HG03060 (cell line): ENCODE results near the gene FLAD1.

ENCODE experiments used
- ATAC-seq: cut with Tn5 transposase; IDR thresholded peaks from one replicate; pipeline ENCODE4 v1.9.1; 2021; ENCODE audit warnings: low read depth, moderate number of reproducible peaks; ENCODE audit not compliant: unreplicated experiment

The FLAD1 gene

DNA sequence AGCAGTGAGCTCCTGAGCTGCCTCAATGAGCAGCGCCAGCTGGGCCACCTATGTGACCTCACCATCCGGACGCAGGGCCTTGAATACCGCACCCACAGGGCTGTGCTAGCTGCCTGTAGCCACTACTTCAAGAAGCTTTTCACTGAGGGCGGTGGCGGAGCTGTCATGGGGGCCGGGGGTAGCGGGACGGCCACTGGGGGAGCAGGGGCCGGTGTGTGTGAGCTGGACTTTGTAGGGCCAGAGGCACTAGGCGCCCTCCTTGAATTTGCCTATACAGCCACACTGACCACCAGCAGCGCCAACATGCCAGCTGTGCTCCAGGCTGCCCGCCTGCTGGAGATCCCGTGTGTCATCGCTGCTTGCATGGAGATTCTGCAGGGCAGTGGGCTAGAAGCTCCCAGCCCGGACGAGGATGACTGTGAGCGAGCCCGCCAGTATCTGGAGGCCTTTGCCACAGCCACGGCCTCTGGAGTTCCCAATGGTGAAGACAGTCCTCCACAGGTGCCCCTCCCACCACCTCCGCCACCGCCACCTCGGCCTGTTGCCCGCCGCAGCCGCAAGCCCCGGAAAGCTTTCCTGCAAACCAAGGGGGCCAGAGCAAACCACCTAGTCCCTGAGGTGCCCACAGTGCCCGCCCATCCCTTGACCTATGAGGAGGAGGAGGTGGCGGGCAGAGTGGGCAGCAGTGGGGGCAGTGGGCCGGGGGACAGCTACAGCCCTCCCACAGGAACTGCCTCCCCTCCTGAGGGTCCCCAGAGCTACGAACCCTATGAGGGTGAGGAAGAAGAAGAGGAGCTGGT, 31.8 kb downstream of the FLAD1 start:
- no peak for ATAC-seq

- ATAC-seq = no peak
These were observed 32.5 kb downstream of the FLAD1 start for GRCh38 chr1:155015527-155016230.

GRCh38 chr1:155016231-155016831, 33.2 kb downstream of the FLAD1 start:
- ATAC-seq = no peak

DNA sequence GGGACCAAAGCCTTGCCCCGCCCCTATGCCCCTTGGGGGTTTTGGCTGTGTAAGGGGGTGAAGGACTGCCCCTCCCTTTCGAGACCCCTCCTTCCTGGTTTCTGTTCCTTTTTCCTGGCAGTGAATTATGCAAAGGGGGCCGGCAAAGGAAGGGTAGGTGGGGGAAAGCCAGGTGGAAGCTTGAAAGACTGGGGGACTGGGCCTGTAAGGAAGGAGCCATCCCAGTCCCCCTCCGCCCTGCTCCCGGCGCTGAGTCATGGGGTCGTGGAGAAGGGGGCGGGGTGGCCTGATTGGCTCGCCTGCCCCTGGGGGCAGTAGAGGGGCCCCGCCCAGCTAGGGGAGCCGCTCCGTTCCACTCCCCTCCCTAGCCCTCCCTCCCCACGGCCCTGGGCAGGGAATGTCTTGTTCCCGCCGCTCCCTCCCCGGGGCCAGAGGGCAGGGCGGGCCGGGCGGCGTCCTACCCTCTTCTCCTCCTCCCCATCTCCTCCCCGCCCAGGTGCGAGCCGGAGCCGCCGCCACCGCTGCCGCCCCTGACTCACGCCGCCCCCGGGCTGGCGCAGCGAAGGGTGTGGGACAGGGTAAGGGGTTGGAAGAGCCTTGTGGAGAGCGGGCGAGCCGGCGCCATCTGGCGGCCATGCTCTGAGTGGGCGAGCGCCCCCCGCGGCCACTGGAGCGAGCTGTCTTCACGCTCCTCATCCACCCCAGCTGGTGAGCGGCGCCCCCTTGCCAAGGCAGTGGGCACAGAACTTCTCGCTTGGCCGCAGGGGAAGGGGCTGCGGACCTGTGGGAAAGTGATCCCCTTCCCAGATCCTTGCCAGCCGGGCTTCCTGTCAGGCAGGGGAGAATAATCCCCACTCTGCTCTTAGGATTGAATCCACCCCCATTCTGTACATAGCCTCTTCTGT, 34.1 kb downstream of the FLAD1 start:
- no peak for ATAC-seq

DNA sequence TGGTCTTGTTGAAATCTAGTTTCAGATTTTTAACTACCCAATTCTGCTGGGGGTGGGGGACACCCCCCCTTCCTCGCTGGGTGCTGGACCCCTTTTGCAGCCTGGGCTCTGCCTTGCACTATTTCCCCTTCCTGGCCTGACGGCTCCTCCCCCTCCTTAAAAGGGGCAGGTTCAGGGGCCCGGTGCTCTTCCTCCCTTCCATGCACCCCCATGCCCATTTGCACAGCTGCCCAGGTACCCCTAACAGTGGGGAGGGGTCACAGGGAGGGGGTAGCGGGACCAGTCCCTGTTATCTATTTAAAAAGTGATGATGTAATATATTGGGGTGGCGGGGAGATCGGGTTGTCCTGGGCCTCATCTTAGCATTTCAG, 34.8 kb downstream of the FLAD1 start:
- ATAC-seq = no peak

GRCh38 chr1:155018617-155019348, 35.6 kb downstream of the FLAD1 start:
- ATAC-seq = no peak

DNA sequence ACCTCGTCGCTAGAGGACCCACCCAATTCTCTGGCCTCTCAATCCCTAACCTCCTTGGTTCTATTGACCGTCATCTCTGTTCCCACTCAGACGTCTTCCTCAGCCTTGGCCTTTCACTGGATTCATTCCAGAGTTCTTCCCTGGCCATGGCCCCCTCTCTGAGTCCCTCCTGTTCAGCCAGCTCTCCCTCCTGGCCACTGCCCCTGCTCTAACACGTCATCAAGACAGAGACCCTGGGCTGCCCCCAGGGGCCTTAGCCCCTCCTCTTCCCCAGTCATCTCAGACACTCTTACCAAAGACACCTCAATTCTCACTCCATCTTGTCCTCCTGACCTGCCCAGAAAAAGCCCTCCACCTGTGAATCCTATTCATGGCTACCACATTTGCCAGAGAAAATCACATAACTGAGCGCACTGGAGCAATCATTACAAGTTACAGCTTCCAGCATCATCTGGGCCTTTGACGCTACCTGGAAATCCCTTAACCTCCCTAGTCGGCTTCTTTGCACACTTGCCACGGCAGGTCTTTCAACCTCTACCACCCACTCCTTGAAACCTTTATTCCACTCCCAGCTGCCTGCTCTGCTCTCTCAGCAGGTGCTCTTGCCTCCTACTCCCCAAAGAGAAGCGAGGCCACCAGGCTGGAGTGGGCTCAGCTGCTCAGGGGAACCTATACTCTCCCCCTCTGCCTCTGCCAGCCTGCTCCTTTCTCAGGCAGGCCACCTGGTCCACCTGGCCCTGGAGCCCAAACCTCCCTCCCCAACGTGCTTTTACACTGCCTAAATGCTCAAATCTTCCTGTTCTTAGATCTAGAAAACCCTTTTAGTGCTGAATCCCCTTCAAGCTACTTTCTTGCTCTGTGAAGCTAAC, 36.5 kb downstream of the FLAD1 start:
- no peak for ATAC-seq

GRCh38 chr1:155022136-155022926, 39.2 kb downstream of the FLAD1 start:
- ATAC-seq = no peak

GRCh38 chr1:155022927-155023236, 39.7 kb downstream of the FLAD1 start:
- ATAC-seq = no peak

DNA sequence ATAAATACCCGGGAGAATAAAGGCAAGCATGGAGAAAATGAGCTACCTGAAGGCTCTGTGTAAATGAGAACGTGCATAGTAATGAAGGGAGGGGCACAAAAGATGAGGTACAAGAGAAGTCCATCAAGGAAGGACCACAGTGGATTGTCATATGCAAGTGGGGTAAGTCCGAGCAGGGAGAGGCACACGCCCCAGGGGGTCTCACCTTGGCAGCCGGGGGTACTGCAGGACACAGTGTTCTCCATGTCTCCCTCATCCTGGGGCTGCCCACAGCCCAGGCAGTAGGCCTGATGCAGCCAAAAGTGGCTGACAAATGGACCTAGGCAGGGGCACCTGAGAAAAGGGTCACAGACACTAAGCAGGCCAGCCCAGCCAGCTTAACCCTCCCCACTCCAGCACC, 40.5 kb downstream of the FLAD1 start:
- ATAC-seq = no peak

DNA sequence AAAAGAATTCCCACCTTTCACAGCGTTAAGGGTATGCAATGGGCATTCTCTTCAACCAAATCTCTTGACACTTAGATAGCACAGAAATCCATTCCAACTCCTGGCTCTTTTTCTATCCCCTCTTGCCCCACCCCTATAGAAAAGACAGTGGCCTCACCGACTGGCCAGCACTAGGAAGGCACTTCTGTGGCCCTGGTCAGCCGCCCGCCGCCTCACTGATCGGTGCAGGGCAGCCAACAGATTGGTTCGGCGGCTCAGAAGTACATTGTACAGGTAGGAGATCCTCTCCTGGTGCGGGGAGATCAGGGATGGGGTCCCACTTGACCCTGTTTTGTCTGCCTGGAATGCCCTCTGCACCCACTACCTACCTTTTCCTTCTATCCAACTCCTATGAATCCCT, 41.2 kb downstream of the FLAD1 start:
- ATAC-seq = no peak

- ATAC-seq = no peak
These were observed 43.0 kb downstream of the FLAD1 start for GRCh38 chr1:155026154-155026553.

GRCh38 chr1:155026588-155026987, 43.4 kb downstream of the FLAD1 start:
- ATAC-seq = no peak

DNA sequence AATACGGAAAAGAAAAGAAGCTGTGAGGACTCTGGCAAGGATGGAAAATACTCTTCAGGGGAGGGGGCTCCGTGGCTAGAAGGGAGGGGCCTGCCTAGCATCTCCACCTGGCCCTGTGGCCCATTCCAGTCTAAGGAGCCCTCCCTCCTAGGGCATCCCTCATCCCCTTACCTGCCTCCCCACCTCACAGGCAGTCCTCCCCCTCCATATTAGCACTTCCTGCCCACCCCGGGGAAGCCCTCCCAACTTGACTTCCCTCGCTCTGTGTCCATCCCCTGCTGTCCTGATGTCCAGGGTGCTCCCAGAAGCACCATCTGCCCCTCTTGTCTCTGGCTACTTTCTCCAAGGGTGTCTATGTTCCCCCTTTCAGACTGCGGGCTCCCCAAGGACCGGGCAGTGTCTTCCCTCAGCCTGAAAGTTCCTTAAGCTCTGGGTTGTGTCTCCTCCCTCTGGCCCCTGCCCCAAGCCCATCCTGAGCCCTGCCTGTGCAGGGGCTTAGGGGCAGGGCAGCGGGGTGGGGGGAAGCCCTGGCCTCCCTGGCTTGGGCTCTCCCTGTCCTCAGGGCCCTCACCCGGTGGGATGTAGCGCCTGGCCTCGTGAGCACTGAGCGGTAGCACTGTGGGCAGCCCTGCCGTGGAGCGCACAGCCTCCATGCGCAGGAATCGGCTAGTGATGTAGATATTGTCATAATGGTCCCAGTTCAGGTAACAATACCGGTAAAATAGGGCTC, 46.5 kb downstream of the FLAD1 start:
- ATAC-seq = no peak

GRCh38 chr1:155030243-155030795, 47.2 kb downstream of the FLAD1 start:
- ATAC-seq = no peak

GRCh38 chr1:155030899-155031298, 47.8 kb downstream of the FLAD1 start:
- ATAC-seq = no peak

DNA sequence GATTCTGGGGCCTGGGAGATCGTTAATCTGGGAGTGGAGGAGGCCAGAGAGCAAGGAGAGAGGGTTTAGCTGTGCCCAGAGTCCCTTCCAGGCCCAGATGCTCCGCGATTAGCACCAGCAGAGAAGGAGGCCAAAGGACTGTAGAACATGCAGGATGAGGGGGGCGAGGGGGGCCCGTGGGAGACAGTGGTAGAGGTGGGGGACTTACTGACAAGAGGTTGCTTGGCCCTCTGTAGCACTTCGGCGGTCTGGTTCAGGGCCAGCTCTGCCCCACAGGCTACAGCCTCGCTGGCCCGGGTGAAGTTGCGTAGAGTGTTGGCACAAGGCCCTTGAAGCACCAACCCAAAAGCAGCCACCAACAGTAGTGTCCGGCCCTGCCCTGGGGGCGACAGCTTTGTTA, 49.7 kb downstream of the FLAD1 start:
- ATAC-seq = no peak

DNA sequence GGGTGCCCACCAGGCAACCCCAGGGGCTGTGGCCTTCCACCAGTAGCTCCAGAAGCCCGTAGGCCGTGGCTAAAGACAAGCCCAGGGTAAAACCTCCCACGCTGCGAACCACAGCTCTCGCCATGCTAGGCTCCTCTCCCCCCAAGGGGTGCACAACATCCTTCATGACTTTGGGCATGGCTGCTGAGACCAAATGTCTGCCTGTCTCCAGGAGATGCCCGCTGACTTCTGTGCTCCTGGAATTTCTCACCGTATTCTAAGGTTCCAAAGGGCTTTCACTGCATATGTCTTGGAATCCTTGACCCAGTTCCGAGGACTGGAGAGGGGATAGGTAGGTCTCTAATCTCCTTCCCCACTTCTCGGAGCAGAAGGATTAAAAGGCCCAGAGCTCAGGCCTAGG, 50.4 kb downstream of the FLAD1 start, which contains the start of the genes DCST1 and DCST2:
DCST1 (plus strand) TSS at position 301 of the 400 bp plus-strand sequence. CDS start 213 bp downstream, outside the sequence.
DCST2 (minus strand) TSS at position 258 of the 400 bp plus-strand sequence; CDS start at position 178, 80 bp downstream.
- no peak for ATAC-seq
